GM21360 (cell line): ENCODE data around the gene PKD2L2.
"Not testable (repeated sequence)": the region's sequence is repeated elsewhere in the genome, so short reads cannot be mapped to it uniquely, and the experiment has no call there.

Source experiments
- ATAC-seq: cut with Tn5 transposase; IDR thresholded peaks from one replicate; pipeline ENCODE4 v1.9.1; 2021; ENCODE audit warnings: mild to moderate bottlenecking, moderate library complexity; ENCODE audit not compliant: unreplicated experiment

PKD2L2 gene

GRCh38 chr5:137888863-137889759, at the start of gene PKD2L2:
Gene PKD2L2 (plus strand): TSS chr5:137889457. CDS start chr5:137889492, 35 bp downstream.
- peak; percentile 93 for ATAC-seq

- no peak for ATAC-seq
Measured at GRCh38 chr5:137842296-137842695, 47.0 kb upstream of the PKD2L2 start.

GRCh38 chr5:137843676-137844299, 45.5 kb upstream of the PKD2L2 start:
- ATAC-seq = no peak

- ATAC-seq = no peak
Measured at GRCh38 chr5:137845472-137845871, 43.8 kb upstream of the PKD2L2 start.

GRCh38 chr5:137847687-137848086, 41.6 kb upstream of the PKD2L2 start:
- peak; percentile 62 for ATAC-seq

GRCh38 chr5:137853165-137853564, 36.1 kb upstream of the PKD2L2 start:
- not testable (repeated sequence) for ATAC-seq

GRCh38 chr5:137856201-137856600, 33.1 kb upstream of the PKD2L2 start:
- no peak for ATAC-seq

- ATAC-seq = no peak
Measured at GRCh38 chr5:137856916-137857862, 32.1 kb upstream of the PKD2L2 start.

GRCh38 chr5:137858223-137858916, 30.9 kb upstream of the PKD2L2 start:
- ATAC-seq = peak; percentile 59

GRCh38 chr5:137858954-137859353, 30.3 kb upstream of the PKD2L2 start:
- no peak for ATAC-seq

- no peak for ATAC-seq
Measured at GRCh38 chr5:137862251-137862650, 27.0 kb upstream of the PKD2L2 start.

- not testable (repeated sequence) for ATAC-seq
Measured at GRCh38 chr5:137863653-137864052, 25.6 kb upstream of the PKD2L2 start.

- no peak for ATAC-seq
Measured at GRCh38 chr5:137866541-137867388, 22.5 kb upstream of the PKD2L2 start.

GRCh38 chr5:137867664-137868063, 21.6 kb upstream of the PKD2L2 start, which contains the start of gene MYOT:
Gene MYOT (plus strand): TSS chr5:137867860. CDS start chr5:137870652, 2,792 bp downstream.
- ATAC-seq = no peak

- ATAC-seq = no peak
Measured at GRCh38 chr5:137870647-137871339, 18.5 kb upstream of the PKD2L2 start.

GRCh38 chr5:137871571-137871970, 17.7 kb upstream of the PKD2L2 start:
- no peak for ATAC-seq

- ATAC-seq = no peak
Measured at GRCh38 chr5:137872466-137872865, 16.8 kb upstream of the PKD2L2 start.

- ATAC-seq = no peak
Measured at GRCh38 chr5:137876101-137876500, 13.2 kb upstream of the PKD2L2 start.

GRCh38 chr5:137880313-137880712, 8.9 kb upstream of the PKD2L2 start:
- no peak for ATAC-seq
